Activated CD8-positive, alpha-beta memory T cell treated with anti-CD3 and anti-CD28 coated beads, Interleukin-2, amount 10 ng/mL, durations not matched to agents 7 days and 5 days (primary cell): ENCODE measurements around the gene HS6ST3. TPM values are rescaled to one million over a fixed set of nuclear protein-coding genes. Genes with fewer than 3 reads are reported as not detected.
"Not testable (repeated sequence)": the region's sequence is repeated elsewhere in the genome, so short reads cannot be mapped to it uniquely, and the experiment has no call there.

Experiments used
- ATAC-seq: fragments of 150-1000 bp; cut with Tn5 transposase; one replicate; pipeline ENCODE4 v1.10.0; 2021; ENCODE audit warnings: moderate library complexity
- CTCF ChIA-PET: fragments of 350-600 bp; sonication (Branson Sonifier 250); formaldehyde crosslinking; loops from one replicate; lab custom pipeline; 2021; ENCODE audit warnings: antibody characterized with exemption; lab: Charles Lee
- DNase-seq: peaks from one replicate; pipeline ENCODE4 v3.0.0-alpha.2; 2020
- H3K27ac Mint-ChIP-seq: one replicate; pipeline ENCODE4 v1.8.0; 2021; ENCODE audit warnings: mild to moderate bottlenecking, mixed read lengths
- H3K27me3 Mint-ChIP-seq: one replicate; pipeline ENCODE4 v1.8.0; 2021; ENCODE audit warnings: mixed read lengths
- H3K36me3 Mint-ChIP-seq: one replicate; pipeline ENCODE4 v1.8.0; 2021; ENCODE audit warnings: mild to moderate bottlenecking, mixed read lengths
- H3K4me1 Mint-ChIP-seq: one replicate; pipeline ENCODE4 v1.8.0; 2021; ENCODE audit warnings: mixed read lengths
- H3K4me3 Mint-ChIP-seq: one replicate; pipeline ENCODE4 v1.8.0; 2021; ENCODE audit warnings: mild to moderate bottlenecking, moderate library complexity, mixed read lengths
- H3K9me3 Mint-ChIP-seq: one replicate; pipeline ENCODE4 v1.8.0; 2022; ENCODE audit warnings: low read depth, mixed read lengths
- total RNA-seq, 2 experiments: library from RNA; stranded (reverse); gene quantifications; one replicate each; pipeline ENCODE4 v1.2.3, GENCODE V29; 2021

HS6ST3 gene
- total RNA-seq, 2 experiments from 2014 or later: not detected

DNA sequence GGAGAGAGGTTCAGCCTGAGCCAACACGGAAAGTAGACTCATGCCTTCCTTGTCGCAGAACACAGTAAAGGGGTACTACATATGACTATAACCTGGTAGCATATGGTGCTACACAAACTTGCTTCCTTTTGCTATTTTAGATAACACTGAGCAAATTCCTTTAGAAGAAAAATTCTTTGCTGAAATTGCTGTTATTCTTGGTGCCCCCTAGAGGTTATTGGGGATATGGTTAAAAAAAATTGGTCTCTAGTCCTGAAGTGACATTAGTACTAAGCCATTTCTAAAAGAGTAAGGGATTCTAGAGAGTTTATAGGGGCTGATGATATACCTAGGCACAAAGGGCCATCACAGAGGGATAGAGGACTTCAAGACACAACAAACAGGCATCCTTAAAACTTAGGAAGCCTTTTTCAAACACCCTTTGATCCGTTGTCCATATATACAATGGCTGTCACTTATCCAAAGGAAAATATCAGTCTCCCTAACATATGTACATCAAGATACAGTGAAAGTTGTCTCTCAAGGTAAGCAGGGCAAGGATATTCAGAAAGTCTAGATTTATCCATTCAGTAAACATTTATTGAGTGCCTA lies 13.9 kb upstream of the HS6ST3 start:
- Mint-ChIP-seq H3K36me3 (no peaks in the 10 kb centered on the region), H3K27me3 (no peaks in the 10 kb centered on the region), H3K4me1 (no peaks in the 10 kb centered on the region), H3K27ac (no peak overlapping the region), H3K4me3 (no peak overlapping the region), H3K9me3 (no peaks in the 10 kb centered on the region)
- DNase-seq (no peak), ATAC-seq (no peak)
- CTCF ChIA-PET: no interaction called here

DNA sequence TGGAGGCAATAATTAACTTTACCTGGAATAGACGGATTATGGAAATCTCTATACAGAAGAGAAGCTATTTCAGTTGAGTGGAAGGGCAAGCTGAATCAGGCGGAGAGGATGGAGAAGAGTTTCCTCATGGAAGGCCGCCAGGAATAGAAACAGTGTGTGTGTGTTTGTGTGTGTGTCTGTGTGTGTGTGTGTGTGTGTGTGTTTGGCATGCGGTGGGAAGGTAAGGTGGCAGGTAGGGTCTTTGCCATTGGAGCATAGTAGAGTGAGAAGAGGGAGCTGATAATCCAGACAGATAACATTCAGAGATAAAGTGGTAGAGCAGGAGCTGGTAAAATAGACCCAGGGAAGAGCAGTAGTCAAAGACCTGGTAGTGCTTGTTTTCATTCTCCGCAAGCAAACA lies 9.2 kb upstream of the HS6ST3 start:
- DNase-seq (no peak), ATAC-seq (no peak)
- H3K27me3 Mint-ChIP-seq: no peaks in the 10 kb centered on the region
- H3K9me3 Mint-ChIP-seq: no peaks in the 10 kb centered on the region
- H3K4me3 Mint-ChIP-seq: no peak overlapping the region
- no peak overlapping the region for H3K27ac Mint-ChIP-seq
- H3K4me1 Mint-ChIP-seq: no peaks in the 10 kb centered on the region
- H3K36me3 Mint-ChIP-seq: no peaks in the 10 kb centered on the region
- CTCF ChIA-PET: interaction anchor here (0.8 kb wide), 1 partner anchor 16 kb away, joined by 3 read pairs; no protein-coding TSS in a partner anchor

DNA sequence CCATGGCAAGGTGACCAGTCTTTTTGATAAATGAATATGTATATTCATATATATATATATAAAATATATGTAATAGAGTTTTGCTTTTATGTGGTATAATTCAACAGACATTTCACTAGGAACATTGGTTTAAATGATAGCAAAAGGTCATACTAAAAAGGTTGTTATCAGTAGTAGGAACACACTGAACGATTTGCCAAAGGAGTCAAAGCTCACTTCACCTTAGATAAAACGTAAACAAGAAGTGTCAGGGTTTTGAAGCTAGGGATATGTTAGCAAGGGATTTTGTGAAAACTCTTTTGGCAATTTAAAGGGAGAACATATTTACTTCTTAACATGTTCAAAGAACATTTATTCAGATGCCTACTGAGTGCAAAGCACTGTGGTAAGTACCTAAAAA lies 8.0 kb upstream of the HS6ST3 start:
- Mint-ChIP-seq H3K27ac (no peak overlapping the region), H3K9me3 (no peaks in the 10 kb centered on the region), H3K4me1 (no peaks in the 10 kb centered on the region), H3K27me3 (peaks cover under 1% of the 10 kb centered on the region), H3K36me3 (no peaks in the 10 kb centered on the region), H3K4me3 (no peak overlapping the region)
- CTCF ChIA-PET: no interaction called here
- ATAC-seq (no peak), DNase-seq (no peak)

- H3K4me1 Mint-ChIP-seq: no peaks in the 10 kb centered on the region
- no peak for ATAC-seq
- DNase-seq: no peak
- CTCF ChIA-PET: no interaction called here
- H3K9me3 Mint-ChIP-seq: no peaks in the 10 kb centered on the region
- peaks cover 6% of the 10 kb centered on the region for H3K27me3 Mint-ChIP-seq
- no peak overlapping the region for H3K4me3 Mint-ChIP-seq
- H3K27ac Mint-ChIP-seq: no peak overlapping the region
- H3K36me3 Mint-ChIP-seq: no peaks in the 10 kb centered on the region
Observed at GRCh38 chr13:96082640-96083039, 7.3 kb upstream of the HS6ST3 start.

DNA sequence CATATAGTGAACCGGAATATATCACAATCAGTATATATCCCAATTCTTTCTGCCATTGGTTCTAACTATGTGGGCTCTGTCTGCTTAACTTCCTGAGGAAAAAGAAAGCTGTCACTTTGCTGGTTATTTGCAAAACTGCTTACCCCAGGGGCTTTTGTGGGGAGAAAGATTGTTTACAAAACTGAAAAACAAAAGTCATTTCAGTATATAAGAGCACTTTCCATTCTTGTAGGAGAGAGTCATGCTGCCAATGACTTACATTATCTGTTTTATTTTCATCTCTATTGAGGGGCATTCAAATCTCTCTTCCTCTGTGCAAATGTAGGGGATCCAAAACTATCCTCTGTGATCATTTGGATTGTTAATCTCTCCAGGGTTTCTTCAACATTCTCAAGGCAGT lies 3.2 kb upstream of the HS6ST3 start:
- H3K4me1 Mint-ChIP-seq: peaks cover 5% of the 10 kb centered on the region
- H3K27ac Mint-ChIP-seq: no peak overlapping the region
- CTCF ChIA-PET: no interaction called here
- H3K36me3 Mint-ChIP-seq: no peaks in the 10 kb centered on the region
- no peak overlapping the region for H3K4me3 Mint-ChIP-seq
- ATAC-seq (no peak), DNase-seq (no peak)
- H3K27me3 Mint-ChIP-seq: peaks cover 34% of the 10 kb centered on the region
- H3K9me3 Mint-ChIP-seq: no peaks in the 10 kb centered on the region

DNA sequence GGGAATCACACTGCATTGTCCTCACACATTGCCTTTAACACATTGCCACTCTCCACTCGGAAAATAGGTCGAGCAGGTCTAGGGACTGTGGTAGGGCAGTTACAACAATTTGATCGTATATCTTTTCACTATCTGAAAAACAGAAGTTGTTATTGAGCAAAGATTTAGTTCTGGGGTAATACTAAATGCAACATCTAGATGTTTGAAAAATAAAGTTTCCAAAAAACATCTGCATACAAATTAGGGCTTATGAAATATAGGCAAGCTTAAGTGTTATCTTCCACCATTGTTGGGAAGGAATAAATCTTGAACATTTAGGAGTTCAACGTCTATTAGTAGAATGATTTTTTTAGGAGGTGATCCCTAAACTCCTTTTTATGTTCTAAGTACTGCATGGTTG lies 768 bp upstream of the HS6ST3 start:
- CTCF ChIA-PET: no interaction called here
- no peak for ATAC-seq
- Mint-ChIP-seq H3K36me3 (no peaks in the 10 kb centered on the region), H3K9me3 (no peaks in the 10 kb centered on the region), H3K27ac (no peak overlapping the region), H3K4me1 (peaks cover 5% of the 10 kb centered on the region), H3K4me3 (no peak overlapping the region), H3K27me3 (peaks cover 53% of the 10 kb centered on the region)
- DNase-seq: no peak

- Mint-ChIP-seq H3K9me3 (no peaks in the 10 kb centered on the region), H3K27ac (no peak overlapping the region), H3K4me1 (peaks cover 5% of the 10 kb centered on the region), H3K4me3 (no peak overlapping the region), H3K36me3 (no peaks in the 10 kb centered on the region), H3K27me3 (peaks cover 56% of the 10 kb centered on the region)
- DNase-seq (no peak), ATAC-seq (no peak)
- CTCF ChIA-PET: no interaction called here
Observed at GRCh38 chr13:96090240-96091101, 564 bp downstream of the HS6ST3 start.

DNA sequence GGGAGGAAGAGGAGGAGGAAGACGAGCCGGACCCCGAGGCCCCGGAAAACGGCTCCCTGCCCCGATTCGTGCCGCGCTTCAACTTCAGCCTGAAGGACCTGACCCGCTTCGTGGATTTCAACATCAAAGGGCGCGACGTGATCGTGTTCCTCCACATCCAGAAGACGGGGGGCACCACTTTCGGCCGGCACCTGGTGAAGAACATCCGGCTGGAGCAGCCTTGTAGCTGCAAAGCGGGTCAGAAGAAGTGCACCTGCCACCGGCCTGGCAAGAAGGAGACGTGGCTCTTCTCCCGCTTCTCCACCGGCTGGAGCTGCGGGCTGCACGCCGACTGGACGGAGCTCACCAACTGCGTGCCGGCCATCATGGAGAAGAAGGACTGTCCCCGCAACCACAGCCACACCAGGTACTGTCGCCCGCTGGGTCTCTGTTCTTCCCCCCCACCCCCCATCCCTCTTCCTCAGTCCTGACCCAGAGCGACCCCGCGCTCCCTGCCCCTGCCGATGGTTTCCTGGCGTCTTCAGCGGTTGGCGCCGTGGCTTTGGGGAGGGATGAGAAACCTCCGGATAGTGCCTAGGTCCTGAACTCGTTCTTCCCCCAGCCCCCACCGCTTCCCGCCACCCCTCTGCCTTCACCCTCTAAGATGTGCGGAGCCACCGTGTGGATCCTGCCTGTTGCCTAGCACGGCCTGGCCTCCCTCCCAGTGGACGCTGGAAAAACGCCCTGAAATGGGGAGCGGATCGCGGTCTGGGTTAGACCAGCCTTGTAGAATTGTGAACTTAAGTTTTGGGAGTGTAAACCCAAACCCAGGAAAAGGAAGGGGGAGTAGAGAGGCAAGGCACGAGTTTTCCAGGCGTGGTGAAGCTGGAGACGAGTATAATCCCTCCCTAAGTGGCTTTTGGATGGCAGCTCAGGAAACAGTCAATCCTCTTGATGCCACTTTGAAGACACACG lies 1.5 kb downstream of the HS6ST3 start:
- no peak overlapping the region for H3K4me3 Mint-ChIP-seq
- DNase-seq: no peak
- no peak for ATAC-seq
- H3K36me3 Mint-ChIP-seq: no peaks in the 10 kb centered on the region
- H3K4me1 Mint-ChIP-seq: peaks cover 5% of the 10 kb centered on the region
- no peak overlapping the region for H3K27ac Mint-ChIP-seq
- no peaks in the 10 kb centered on the region for H3K9me3 Mint-ChIP-seq
- peaks cover 56% of the 10 kb centered on the region for H3K27me3 Mint-ChIP-seq
- CTCF ChIA-PET: no interaction called here

- H3K27ac Mint-ChIP-seq: no peak overlapping the region
- H3K27me3 Mint-ChIP-seq: peaks cover 44% of the 10 kb centered on the region
- no peaks in the 10 kb centered on the region for H3K36me3 Mint-ChIP-seq
- H3K9me3 Mint-ChIP-seq: no peaks in the 10 kb centered on the region
- no peak for ATAC-seq
- no peak overlapping the region for H3K4me3 Mint-ChIP-seq
- no peak for DNase-seq
- CTCF ChIA-PET: no interaction called here
- peaks cover 5% of the 10 kb centered on the region for H3K4me1 Mint-ChIP-seq
Observed at GRCh38 chr13:96093296-96094006, 3.5 kb downstream of the HS6ST3 start.

GRCh38 chr13:96100457-96101220 lies 10.7 kb downstream of the HS6ST3 start:
- CTCF ChIA-PET: no interaction called here
- ATAC-seq: no peak
- Mint-ChIP-seq H3K27ac (no peak overlapping the region), H3K9me3 (no peaks in the 10 kb centered on the region), H3K4me1 (no peaks in the 10 kb centered on the region), H3K27me3 (no peaks in the 10 kb centered on the region), H3K36me3 (no peaks in the 10 kb centered on the region), H3K4me3 (no peak overlapping the region)
- DNase-seq: no peak

DNA sequence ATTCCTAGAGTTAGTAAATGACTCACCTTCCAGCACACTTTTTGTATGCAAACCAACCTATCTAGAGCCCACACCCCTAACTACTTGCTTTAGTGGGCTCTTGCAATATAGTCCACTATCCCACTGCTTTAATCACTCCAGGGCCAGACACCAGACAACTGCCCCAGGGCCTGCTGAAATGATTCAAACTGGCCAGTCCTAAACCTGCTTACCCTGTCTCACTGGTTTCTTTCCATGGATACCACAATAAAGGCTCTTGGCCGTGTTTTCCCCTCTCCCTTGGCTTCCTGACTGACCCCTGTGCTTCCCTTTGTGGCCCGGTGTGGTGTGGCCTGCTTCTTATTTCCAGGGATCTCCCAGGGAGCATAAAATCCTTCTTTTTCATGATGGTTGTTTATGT lies 14.6 kb downstream of the HS6ST3 start:
- H3K9me3 Mint-ChIP-seq: peaks cover 6% of the 10 kb centered on the region
- ATAC-seq: no peak
- CTCF ChIA-PET: no interaction called here
- no peak overlapping the region for H3K27ac Mint-ChIP-seq
- H3K4me3 Mint-ChIP-seq: no peak overlapping the region
- H3K4me1 Mint-ChIP-seq: no peaks in the 10 kb centered on the region
- H3K36me3 Mint-ChIP-seq: no peaks in the 10 kb centered on the region
- DNase-seq: no peak
- H3K27me3 Mint-ChIP-seq: no peaks in the 10 kb centered on the region

- H3K27me3 Mint-ChIP-seq, H3K4me3 Mint-ChIP-seq, H3K36me3 Mint-ChIP-seq, H3K4me1 Mint-ChIP-seq, CTCF ChIA-PET, H3K27ac Mint-ChIP-seq, H3K9me3 Mint-ChIP-seq, DNase-seq, ATAC-seq: not testable (repeated sequence)
Observed at GRCh38 chr13:96108072-96108471, 18.2 kb downstream of the HS6ST3 start.
